ENCODE results near the gene CEMIP2. TPM values are rescaled to one million over a fixed set of nuclear protein-coding genes. Genes with fewer than 3 reads are reported as not detected.

CEMIP2 gene
- total and polyA plus RNA-seq, 2 of the 13 experiments (the other 11 are each of a cell fraction or from before 2014, with no cell fraction given) = 94.3 to 128 TPM

GRCh38 chr9:71783120-71783523 is 14.8 kb upstream of the CEMIP2 start (continued):
- no peak for TF ChIP-seq ZNF563 (CRISPR knock-in tag; IDR thresholded peaks at IDR 0.05)
- TF ChIP-seq ZNF572 (CRISPR knock-in tag; IDR thresholded peaks at IDR 0.05) = no peak
- TF ChIP-seq ZNF513 (CRISPR knock-in tag; conservative IDR thresholded peaks at IDR 0.05) = no peak
- TF ChIP-seq BRF2 (CRISPR knock-in tag; IDR thresholded peaks at IDR 0.05) = no peak
- TF ChIP-seq JUN (CRISPR knock-in tag; IDR thresholded peaks at IDR 0.05) = no peak
- TF ChIP-seq ZNF687 (CRISPR knock-in tag; IDR thresholded peaks at IDR 0.05) = peak; percentile 76
- no peak for TF ChIP-seq JUND (CRISPR knock-in tag; IDR thresholded peaks at IDR 0.05)
- TF ChIP-seq ZNF251 (CRISPR knock-in tag; IDR thresholded peaks at IDR 0.05) = no peak
- TF ChIP-seq TERF1 (CRISPR knock-in tag; IDR thresholded peaks at IDR 0.05) = no peak
- TF ChIP-seq ZNF503 (CRISPR knock-in tag; IDR thresholded peaks at IDR 0.05) = no peak
- TF ChIP-seq CBFB (CRISPR knock-in tag; IDR thresholded peaks at IDR 0.05) = no peak
- no peak for TF ChIP-seq ZBTB8A (CRISPR knock-in tag; IDR thresholded peaks at IDR 0.05; ENCODE audit: borderline replicate concordance, low read depth)
- TF ChIP-seq SRSF9 (IDR thresholded peaks at IDR 0.05; ENCODE audit: borderline replicate concordance, insufficient read depth, low read depth, low read length, poor library complexity, severe bottlenecking) = no peak
- no peak for TF ChIP-seq NONO (IDR thresholded peaks at IDR 0.05)
- TF ChIP-seq NONO (CRISPR knock-in tag; conservative IDR thresholded peaks at IDR 0.05) = no peak
- peak; percentile 79; the same call in 1 of the 2 replicates for TF ChIP-seq PITX1 (CRISPR knock-in tag; IDR thresholded peaks at IDR 0.05)
- TF ChIP-seq ZSCAN5A (CRISPR knock-in tag; IDR thresholded peaks at IDR 0.05; ENCODE audit: borderline replicate concordance) = no peak
- TF ChIP-seq MED13 (CRISPR knock-in tag; IDR thresholded peaks at IDR 0.05) = no peak
